Uterus (tissue), 2 donors: ENCODE data around the gene SPDYE16.
"Not testable (repeated sequence)": the region's sequence is repeated elsewhere in the genome, so short reads cannot be mapped to it uniquely, and the experiment has no call there.

Experiments
- POLR2A ChIP-seq, 2 donors: fragments of 450-650 bp; IDR thresholded peaks; one replicate each; pipeline ENCODE4 v1.6.1; 2016; ENCODE audit warnings: antibody characterized with exemption in 2 of 2, mild to moderate bottlenecking in 1 of 2, moderate library complexity in 1 of 2
- TF ChIP-seq, protein P1 (sequence below), 4 experiments: fragments of 200-600 bp in 2 of 4; fragments of 450-650 bp in 2 of 4; sonication (generic) in 2 of 4; IDR thresholded peaks; one replicate each; pipeline ENCODE4 v1.5.1; 2016 to 2019; ENCODE audit warnings: antibody characterized with exemption in 4 of 4, mild to moderate bottlenecking in 2 of 4, moderate library complexity in 1 of 4

DNA sequence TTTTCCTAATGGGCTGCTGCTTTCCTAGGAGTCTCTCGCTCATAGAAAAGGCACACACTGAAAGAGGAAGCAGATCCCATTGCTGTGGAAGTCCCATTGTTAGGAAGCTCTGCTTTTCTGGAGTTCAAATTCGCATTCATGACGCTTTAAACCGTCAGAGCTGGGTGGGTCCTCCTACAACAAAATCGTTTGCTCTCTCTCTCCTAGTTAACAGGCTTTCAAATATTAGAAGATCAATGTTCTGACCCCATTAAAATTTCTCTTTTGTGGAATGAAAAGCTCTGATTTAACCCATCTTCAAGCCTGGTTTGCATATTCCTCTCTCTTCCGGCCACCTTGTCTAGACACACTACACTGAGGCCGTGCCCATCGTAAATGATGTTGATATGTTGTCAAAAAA lies at the start of gene SPDYE16:
- TF ChIP-seq POLR2A (IDR thresholded peaks at IDR 0.05) = not testable (repeated sequence)
- TF ChIP-seq, protein P1, sequence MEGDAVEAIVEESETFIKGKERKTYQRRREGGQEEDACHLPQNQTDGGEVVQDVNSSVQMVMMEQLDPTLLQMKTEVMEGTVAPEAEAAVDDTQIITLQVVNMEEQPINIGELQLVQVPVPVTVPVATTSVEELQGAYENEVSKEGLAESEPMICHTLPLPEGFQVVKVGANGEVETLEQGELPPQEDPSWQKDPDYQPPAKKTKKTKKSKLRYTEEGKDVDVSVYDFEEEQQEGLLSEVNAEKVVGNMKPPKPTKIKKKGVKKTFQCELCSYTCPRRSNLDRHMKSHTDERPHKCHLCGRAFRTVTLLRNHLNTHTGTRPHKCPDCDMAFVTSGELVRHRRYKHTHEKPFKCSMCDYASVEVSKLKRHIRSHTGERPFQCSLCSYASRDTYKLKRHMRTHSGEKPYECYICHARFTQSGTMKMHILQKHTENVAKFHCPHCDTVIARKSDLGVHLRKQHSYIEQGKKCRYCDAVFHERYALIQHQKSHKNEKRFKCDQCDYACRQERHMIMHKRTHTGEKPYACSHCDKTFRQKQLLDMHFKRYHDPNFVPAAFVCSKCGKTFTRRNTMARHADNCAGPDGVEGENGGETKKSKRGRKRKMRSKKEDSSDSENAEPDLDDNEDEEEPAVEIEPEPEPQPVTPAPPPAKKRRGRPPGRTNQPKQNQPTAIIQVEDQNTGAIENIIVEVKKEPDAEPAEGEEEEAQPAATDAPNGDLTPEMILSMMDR (IDR thresholded peaks at IDR 0.05) = not testable (repeated sequence)
